Mucosa of gallbladder (tissue), 1 donor: ENCODE data around the gene SIN3A. TPM values are rescaled to one million over a fixed set of nuclear protein-coding genes. Genes with fewer than 3 reads are reported as not detected.
"Not testable (repeated sequence)": the region's sequence is repeated elsewhere in the genome, so short reads cannot be mapped to it uniquely, and the experiment has no call there.

ENCODE experiments used
- DNase-seq: peaks from one replicate; pipeline ENCODE4 v3.0.0-alpha.2; 2020; ENCODE audit warnings: low spot score
- total RNA-seq: library from RNA; stranded (reverse); gene quantifications from one replicate; pipeline ENCODE4 v1.2.1, GENCODE V29; 2021
- donor health status: DM: no; HTN: no; CAD: no.

SIN3A gene
- 65.5 TPM for total RNA-seq

DNA sequence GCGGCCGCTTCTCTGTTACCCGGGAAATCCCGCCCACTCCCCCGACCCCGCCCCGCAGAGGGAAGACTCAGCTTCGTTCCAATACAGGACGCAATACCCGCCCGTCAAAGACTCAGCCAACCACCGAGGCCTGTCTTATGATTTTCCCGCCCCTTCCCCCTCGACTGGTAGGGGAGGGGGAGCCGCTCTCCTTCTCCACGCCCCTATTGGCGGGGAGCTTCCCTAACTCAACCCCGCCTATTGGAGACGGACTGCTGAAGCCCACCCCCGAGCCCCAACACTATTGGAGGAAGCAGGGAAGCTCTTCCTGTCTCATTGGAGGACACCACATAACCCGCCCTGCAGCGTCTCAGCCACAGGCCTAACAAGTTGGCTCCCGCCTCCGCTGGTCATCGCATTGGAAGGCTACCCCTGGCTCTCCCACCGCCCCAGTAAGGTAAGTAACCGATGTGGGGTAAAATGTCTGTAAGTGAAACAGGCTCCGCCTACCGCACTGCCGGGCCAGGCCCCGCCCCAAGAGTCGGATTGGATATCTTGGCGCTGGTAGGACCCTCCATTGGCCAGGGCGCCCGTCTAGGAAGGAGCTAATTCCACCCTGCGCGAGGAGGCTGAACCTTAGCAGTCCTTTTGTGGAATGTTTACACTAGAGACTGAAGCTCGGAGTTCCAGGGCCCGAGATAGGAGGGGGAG is at the start of gene SIN3A:
Gene SIN3A (minus strand): TSS at position 17 of the 690 bp plus-strand sequence. CDS start 21,315 bp downstream, outside the sequence.
- DNase-seq = peak; percentile 99

DNA sequence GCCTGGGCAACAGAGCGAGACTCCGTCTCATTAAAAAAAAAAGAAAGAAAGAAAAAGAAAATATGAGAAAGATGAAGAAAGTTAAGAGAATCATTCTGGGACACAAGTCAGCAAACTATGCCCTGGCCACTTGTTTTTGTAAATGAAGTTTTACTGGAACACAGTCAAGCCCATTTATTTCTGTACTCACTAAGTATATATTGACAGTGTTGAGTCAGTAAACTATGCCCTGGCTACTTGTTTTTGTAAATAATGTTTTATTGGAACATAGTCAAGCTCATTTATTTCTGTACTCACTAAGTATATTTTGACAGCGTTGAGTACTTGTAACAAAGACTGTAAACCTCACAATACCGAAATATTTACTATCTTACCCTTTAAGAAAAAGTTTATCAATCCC is 42.2 kb upstream of the SIN3A start:
- DNase-seq = no peak

DNA sequence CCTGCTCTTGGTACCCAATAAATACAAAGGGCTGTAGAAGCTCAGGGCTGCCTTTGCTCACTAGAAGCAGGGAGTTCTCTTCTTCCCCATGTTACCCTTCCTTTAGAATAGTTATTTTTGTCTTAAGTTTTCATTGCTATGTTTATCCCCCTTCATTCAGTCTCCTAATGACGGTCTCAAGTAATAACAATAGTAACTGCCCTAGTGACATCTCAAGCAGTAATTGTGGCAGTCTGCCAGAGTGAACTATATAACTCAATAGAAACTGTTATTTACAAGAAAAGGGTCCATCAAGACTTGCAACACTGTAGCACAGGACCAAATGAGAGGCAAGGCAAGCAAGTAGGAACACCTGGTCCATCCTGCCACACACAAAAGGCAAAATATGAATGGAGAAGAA is 32.5 kb upstream of the SIN3A start:
- DNase-seq = no peak

DNA sequence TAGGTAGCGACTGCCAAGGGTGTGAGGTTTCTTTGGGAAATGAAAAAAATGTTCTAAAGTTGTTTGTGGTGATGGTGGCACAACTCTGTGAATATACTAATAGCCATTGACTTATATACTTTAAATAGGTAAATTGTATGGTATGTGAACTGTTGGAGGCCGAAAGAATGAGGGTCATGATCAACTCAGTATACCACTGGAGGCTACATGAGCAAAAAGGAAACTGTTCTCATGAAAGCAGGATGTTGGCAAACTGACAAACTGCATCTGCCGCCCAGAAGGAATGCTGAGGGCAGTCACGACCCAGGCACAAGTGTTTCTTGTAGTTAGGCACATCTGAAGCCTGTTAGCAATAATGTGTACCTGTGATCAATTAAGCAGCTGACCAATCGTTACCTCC is 32.1 kb upstream of the SIN3A start:
- not testable (repeated sequence) for DNase-seq

DNA sequence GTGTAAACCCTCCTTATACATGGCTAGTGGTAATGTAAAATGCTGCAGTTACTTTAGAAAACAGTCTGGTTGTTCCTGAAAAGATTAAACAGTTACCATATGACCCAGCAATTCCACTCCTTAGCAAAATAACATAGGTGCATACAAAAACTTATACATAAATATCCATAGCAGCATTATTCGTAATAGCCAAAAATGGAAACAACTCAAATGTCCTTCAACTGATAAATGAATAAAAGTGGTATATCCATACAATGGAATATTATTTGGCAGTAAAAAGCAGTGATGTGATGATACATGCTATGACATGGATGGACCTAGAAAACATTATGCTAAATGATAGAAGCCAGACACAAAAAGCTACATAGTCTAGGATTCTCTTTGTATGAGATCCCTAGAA is 31.6 kb upstream of the SIN3A start:
- DNase-seq = no peak

DNA sequence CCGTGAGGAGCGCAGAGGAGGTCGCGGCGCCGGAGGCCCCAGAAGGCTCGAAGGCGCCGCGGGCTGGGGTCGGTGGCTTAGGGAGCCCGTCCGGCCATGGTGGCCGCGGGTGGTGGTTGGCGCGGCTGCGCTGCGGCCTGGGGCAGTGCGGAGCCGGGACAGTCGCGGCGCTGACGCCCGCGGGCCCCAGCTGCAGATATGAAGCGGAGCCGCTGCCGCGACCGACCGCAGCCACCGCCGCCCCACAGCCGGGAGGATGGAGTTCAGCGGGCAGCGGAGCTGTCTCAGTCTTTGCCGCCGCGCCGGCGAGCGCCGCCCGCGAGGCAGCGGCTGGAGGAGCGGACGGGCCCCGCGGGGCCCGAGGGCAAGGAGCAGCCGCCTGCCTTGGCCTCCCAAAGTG is 29.0 kb upstream of the SIN3A start:
- DNase-seq = not testable (repeated sequence)

DNA sequence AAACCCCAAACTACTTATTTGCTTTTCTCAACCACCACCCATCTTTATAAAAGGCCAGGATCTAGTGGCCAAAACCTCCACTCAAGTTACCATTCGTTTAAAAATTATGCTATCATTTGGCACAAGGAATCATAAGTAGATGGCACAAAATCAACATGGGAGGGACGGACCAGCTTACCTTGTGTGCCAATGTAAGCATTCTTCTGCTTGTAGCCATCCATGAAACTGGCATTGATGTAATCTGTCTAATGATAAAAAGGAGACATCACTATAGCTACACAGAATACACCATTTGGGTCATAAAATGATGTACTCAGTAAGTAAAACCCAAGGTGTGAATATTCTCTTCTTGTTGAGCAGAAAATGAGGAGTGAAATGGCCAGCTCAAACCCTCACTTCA is 28.2 kb upstream of the SIN3A start:
- DNase-seq = no peak

DNA sequence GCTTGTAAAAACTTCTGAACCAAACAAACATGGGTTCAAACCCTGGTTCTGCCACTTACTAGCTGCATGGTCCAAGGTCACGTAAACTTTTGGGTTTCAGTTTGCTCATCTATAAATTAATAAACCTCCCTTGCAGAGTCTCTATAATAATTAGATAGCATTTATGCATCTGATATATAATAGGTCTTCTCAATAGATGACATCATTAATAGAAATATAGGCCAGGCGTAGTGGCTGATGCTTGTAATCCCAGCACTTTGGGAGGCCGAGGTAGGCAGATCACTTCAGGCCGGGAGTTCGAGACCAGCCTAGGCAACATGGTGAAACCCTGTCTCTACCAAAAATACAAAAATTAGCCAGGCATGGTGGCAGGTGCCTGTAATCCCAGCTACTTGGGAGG is 25.6 kb upstream of the SIN3A start:
- DNase-seq = not testable (repeated sequence)

DNA sequence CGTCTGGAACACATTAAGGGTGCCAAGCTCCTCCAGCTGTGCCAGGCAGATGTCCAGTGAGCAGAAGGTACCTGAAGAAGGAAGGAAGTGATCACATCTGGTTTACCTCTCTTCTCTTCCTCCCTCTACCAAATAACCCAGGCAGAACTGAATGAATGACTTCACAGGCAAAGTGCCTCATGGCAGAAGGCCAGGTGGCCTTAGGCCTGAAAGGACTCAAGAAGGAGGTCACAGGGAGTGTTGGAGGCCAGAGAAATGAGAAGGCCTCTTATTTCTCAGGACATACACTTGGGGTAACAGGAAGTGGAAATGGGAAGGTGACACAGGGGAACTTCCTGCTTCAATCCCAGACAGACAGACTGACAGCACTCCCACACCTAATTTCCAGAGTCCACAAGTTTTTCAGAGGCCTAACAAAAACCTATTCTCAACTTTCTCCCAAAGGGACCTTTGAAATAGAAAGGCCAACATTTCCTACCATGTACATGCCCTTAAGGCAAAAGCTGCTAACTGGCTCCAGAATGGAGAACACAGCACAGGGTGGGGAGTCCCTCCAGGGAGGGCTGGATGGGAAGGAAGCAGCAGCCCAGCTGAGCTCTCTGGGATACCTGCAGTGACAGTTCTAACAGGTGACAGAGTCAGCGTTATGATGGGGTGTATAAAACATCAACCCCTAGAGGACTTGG is 17.6 kb upstream of the SIN3A start:
- no peak for DNase-seq

DNA sequence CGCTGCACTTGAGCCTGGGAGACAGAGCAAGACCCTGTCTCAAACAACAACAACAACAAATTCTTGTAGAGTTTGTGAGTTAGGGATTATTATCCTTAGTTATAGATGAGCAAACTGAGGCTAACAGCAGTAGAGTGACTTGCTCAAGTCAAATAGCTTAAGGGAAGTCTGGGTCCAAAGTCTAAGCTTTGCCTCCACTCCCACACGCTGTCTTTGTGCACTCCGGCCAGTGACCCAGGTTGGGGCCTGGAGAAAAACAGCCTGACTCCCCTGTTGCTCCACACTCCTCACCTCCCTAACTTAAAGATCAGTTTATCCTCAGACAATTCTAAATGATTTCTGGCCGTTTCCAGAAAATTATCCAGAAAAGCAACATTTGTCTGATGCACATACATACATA is 9.2 kb upstream of the SIN3A start:
- DNase-seq = peak; percentile 14

DNA sequence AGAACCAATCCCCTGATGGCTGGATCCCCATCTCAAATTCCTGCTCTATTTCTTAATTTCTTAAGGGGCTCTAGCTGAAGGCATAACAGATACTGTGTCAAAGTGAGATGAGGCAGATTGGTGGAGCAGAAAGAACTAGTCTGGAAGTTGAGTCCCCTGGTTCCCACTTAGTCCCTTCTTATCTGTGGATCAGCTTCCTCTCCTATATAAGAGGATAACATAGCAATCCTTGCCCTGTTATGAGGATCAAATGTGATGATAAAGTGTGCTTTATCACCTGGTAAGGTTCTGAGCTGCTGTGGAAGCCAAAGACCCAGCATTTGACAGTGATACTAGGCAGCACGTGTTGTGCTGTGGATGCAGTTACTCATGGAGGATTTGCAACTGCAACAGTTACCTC is 8.1 kb upstream of the SIN3A start:
- no peak for DNase-seq

DNA sequence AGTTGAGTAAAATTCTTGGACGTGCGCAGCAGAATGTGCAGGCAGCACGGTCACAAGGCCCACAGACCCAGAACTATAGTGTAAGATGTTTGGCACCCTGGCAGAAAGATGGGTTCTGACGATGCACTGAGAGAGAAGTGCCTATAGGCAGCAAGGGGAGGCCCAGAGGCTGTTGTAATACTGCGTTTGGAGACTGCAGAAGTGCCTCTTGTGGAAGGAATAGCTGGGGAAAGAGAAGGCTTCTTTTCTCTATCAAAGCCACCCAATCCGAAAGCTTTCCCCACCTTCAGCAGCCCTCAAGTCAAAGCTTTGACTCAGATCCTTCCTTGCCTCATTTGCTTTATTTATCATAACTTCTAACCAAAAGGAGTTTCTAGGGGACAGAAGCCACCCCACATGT is 5.2 kb upstream of the SIN3A start:
- DNase-seq = no peak

DNA sequence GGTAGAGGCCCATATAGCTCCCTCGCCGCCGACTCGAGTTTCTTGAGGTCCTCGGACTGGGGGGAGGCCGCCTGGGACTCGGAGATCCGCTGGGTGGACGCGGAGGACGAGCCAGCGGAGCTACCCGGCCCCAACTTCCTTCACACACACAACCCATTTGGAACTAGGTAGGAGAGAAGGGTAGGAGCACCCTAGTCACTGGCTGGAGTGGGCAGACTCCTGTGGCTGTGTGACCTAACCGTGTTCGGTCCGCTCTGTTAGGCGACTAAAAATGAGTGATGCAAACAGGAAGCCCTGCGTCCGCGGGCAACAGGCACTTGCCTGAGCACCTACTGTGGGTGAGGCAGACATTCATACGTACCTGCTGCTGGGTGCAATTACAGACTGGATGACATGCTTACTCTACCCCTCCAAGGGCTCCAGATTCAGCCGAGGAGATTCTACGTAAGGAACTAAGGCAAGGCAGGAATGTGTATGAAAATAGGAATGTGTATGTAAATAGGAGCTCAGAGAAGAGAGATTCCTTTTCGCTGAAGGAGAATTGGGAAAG is 4.6 kb upstream of the SIN3A start:
- peak; percentile 40 for DNase-seq

DNA sequence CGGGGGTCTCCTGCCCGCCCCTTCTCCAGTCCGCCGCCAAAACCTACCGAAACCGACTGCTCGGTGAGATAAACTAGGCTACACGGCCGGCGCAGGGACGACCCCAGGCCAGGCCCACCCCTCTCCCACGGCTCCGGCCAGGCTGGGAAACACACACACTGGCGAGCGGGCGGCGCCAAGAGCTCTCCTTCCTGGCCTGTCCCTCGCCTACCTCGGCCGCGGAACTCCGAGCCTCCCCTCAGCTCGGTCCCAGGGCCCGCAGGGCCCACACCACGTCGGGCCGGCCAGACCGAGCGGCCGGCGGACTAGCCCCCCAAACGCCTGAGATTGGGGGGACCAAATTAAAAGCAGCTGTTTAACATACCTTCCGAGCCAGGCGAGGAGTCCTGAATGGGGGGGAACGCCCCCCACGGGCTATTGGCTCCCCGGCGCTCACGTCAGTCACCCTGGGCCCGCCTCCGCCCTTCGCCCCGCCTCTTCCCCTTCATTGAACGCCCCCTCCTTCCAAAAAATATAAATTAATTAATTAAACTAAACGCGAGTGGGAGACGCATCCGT is 4.0 kb upstream of the SIN3A start:
- peak; percentile 86 for DNase-seq

DNA sequence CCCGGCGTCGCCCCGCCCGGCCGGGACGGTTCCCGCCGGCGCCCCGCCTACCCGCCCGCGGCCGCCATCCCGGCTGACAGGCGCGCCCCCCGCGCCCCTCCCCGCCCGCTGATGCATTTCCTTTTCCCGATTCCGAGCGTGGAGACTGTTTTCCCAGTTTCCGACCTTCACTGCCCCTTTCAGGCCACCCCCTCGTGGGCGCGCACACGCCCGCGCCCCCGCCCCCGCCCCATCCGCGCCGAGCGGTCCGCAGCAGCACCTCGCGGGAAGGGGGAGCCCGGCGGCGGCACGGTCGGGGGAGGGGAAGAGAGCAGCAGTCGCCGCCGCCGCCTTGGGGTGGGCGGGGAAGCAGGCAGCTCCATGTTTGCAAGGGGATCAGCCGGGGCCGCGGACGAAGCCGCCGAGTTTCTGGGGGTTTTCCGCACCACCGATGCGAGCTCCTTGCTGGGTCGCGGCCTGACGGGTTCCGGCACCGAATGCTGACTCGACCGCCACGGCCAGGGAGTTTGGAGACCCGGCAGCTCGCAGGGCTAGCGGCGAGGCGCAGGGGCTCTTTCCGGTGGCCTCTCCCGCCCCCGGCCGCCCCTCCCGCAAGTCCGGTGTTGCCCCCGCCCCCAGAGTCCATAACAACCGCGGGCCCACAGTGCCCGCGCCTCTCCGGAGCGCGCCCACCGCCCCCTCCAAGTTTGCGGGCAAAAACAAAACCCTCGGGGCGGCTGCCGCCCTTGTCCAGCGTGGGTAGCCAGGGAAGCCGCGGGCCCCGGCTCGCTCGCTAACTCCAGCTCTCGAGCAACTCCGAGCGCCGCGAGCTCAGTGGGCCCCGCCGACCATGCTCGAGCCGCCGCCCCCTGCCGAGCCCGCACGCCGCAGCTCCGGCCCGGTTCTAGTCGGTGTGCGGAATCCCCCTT is 3.2 kb upstream of the SIN3A start:
- peak; percentile 12 for DNase-seq

DNA sequence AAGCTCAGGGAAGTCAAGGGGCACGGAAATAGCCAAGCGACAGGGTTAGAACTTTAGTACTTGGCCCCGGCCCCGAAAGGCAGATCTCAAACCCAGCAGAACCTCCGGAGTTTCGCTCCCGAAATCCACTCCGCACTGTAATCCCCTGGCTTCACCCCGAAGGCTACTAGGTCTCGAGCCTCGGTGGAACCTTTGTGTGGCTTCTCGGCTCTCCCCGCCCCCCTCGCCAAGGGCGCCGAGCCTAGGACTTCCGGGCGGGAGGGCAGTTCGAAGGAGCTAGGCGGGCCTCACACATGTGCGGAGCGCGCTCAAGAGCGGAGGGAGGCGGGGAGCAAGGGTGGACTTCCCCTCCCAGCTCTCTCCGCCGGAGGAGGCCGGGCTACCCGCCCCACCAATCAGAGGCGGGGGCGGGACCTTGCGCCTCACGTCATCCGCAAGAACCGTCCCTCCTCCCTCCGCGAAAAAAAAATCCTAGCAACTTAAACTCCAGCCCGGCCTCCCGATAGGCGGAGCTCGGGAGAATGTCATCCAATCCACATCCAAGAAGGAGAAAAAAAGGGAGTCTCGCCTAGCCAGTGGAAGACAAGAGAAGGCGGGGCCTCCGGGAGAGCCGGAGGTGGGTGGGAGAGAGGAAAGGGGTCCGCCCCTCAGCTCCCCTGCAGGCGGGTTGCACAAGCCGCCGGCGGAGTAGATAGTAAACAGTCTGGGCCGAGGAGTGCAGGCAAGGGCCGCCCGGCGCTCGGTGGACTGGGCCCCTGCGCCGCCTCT is 2.4 kb upstream of the SIN3A start:
- DNase-seq = peak; percentile 99

DNA sequence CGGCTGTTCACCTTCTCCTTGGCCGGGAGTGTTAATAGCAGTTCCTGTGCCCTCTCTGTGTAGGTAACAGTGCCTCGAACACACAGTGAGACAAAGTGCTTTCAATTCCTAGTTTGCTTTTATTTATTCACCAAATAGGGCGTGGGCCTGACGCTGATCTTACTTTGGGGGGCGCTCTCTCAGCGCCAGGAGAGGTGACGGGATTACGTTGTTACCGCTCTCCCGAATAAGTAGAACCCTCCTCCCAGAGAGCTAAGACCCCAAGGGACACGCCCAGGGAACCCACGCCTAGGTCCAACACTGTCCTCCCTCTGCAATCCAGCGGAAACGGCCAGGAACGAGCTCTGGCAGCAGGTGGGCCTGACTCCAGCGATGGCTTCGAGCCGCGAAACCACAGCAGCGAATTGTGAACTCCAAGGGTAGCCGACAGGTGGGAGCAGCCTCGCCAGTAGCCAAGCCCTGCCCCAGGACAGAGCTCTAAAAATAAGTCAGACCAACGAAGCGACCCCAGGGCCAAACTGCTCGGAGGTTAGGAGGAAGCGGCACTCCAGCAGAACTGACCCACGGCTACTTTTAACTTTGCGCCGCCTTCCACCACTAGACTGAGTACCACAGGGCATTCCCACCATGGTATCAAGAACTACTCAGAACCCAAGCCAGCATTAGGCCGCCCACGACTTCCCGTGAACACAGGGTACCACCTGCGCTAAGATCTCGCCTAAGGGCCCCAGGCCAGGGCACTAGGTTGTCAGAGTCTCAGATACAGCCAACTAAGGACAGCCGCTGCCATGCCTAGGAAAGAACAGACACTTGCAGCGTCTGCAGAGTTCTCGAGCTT is 1.6 kb upstream of the SIN3A start:
- DNase-seq = peak; percentile 38

DNA sequence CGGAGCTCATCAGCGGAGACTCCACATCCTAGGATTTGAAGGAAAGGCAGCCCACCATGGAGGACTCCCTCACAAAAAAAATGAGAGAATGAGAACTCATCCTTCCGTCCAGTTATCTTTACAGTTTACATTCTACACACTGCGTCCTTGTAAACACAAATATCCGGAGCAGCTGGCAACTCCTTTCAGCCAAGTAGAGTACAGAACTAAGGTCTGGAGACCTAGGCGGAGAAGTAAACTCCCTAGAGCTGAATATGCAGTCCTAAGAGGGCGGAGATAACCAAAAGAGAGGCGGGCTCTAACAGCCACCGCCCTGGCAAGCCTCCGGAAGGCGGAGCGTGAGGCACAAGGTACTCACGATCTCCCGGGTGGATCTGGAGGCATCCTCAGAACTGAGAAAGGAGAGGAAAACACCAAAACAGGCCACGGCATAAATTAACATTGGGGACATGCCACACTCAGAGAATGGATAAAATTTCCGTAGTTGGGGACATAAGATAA is 924 bp upstream of the SIN3A start:
- peak; percentile 88 for DNase-seq

DNA sequence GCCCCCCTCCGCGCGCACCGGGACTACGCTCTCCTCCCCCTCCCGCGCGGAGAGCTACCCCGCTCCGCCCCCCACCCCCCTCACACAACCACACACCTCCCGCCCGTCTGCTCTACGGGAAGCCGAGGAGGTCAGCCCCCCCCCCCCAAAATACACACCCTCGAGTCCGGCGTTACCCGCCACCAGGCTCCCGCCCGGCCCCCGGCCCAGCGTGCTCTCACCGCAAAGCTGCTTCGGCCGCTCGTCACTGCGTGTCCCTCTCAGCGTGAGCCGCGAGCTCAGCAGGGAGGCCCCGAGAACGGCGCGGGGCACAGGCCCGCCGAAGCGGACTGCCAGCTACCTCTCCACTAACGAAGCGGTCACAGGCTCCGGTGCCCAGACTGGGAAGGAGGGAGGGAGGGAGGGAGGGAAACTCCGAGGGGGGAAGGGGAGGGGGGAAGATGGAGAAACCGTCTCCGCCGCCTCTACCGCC is 252 bp downstream of the SIN3A start:
- no peak for DNase-seq
